Endothelial cell (in vitro differentiated cells): ENCODE data around the gene CCDC97. TPM values are rescaled to one million over a fixed set of nuclear protein-coding genes. Genes with fewer than 3 reads are reported as not detected.
A peak's percentile ranks its signal among the peaks of the same experiment; 100 is the strongest.

Source experiments
- DNase-seq: peaks from one replicate; pipeline ENCODE4 v3.0.0; 2021; ENCODE audit warnings: low spot score
- H3K27ac Mint-ChIP-seq: one replicate; pipeline ENCODE4 v1.8.0; 2021; ENCODE audit warnings: mixed read lengths, inconsistent platforms; ENCODE audit not compliant: unreplicated experiment
- H3K27me3 Mint-ChIP-seq: one replicate; pipeline ENCODE4 v1.8.0; 2021; ENCODE audit warnings: mild to moderate bottlenecking, moderate library complexity, mixed read lengths, inconsistent platforms; ENCODE audit not compliant: unreplicated experiment
- H3K36me3 Mint-ChIP-seq: one replicate; pipeline ENCODE4 v1.8.0; 2021; ENCODE audit warnings: mild to moderate bottlenecking, low read depth, mixed read lengths, inconsistent platforms; ENCODE audit not compliant: unreplicated experiment
- H3K4me1 Mint-ChIP-seq: one replicate; pipeline ENCODE4 v1.8.0; 2021; ENCODE audit warnings: mild to moderate bottlenecking, mixed read lengths, inconsistent platforms; ENCODE audit not compliant: unreplicated experiment
- H3K4me3 Mint-ChIP-seq: one replicate; pipeline ENCODE4 v1.8.0; 2021; ENCODE audit warnings: mild to moderate bottlenecking, mixed read lengths, inconsistent platforms; ENCODE audit not compliant: unreplicated experiment
- H3K9me3 Mint-ChIP-seq: one replicate; pipeline ENCODE4 v1.8.0; 2021; ENCODE audit warnings: mixed read lengths, inconsistent platforms; ENCODE audit not compliant: unreplicated experiment
- total RNA-seq: library from RNA; stranded (reverse); fragmentation: NEBNext Ultra II Directional; extraction: Animal tissue kit (Norgen Biotek cat#: 25700); gene quantifications from one replicate; pipeline ENCODE4 v1.2.1, GENCODE V29; 2021; ENCODE audit not compliant: unreplicated experiment
- TF ChIP-seq, protein P1 (sequence below): fragments of 200-600 bp; sonication (generic); IDR thresholded peaks from one replicate; pipeline ENCODE4 v1.5.0; 2021; ENCODE audit warnings: antibody characterized with exemption; ENCODE audit not compliant: unreplicated experiment

CCDC97 gene
- total RNA-seq, 1 donor from 2014 or later: 28.6 TPM

DNA sequence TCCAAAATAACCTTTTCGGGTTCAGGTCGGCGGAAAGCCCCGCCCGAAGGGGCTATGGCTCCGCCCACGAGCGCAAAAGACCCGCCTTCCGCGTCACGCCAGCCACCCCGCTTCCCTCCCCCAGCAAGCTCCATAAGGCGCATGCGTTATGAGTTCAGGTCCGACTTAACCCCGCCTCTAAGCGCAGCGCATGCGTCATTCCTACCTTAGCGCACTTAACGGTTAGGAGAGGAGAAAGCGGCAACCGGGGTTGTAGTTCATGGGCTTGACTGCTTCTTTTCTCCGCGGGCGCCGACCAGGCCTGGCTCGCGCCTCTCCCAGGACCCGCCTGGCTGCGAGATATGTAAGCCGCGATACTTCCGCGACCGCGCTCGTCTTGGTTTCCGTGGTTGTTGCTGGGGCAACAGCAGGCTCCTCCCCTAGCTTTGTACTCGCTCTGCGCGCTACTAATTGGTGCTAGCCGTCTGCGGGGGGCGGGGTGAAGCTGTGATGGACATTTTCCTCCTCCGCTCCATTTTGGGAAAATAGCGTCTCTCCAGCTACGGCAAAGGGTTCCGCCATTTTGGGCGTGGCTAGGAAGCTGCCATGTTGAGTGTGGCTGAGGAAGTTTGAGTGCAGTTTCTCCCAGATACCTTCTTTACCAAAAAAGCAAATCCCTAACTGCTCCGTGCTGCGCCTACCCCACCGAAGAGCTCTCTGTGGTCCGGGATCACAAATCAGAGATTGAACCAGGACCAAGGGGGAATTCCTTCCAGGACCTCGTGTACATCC is 54.0 kb downstream of the CCDC97 start, which contains the start of gene B9D2:
B9D2 (minus strand) TSS at position 397 of the 771 bp plus-strand sequence. CDS start 630 bp downstream, outside the sequence.
- Mint-ChIP-seq H3K27ac (peak within 1 kb of the TSS; percentile 100), H3K4me3 (peak within 1 kb of the TSS; percentile 96), H3K36me3 (no peaks in the 10 kb centered on the region), H3K9me3 (no peaks in the 10 kb centered on the region), H3K4me1 (peaks cover 8% of the 10 kb centered on the region), H3K27me3 (peaks cover 16% of the 10 kb centered on the region)
- TF ChIP-seq, protein P1, sequence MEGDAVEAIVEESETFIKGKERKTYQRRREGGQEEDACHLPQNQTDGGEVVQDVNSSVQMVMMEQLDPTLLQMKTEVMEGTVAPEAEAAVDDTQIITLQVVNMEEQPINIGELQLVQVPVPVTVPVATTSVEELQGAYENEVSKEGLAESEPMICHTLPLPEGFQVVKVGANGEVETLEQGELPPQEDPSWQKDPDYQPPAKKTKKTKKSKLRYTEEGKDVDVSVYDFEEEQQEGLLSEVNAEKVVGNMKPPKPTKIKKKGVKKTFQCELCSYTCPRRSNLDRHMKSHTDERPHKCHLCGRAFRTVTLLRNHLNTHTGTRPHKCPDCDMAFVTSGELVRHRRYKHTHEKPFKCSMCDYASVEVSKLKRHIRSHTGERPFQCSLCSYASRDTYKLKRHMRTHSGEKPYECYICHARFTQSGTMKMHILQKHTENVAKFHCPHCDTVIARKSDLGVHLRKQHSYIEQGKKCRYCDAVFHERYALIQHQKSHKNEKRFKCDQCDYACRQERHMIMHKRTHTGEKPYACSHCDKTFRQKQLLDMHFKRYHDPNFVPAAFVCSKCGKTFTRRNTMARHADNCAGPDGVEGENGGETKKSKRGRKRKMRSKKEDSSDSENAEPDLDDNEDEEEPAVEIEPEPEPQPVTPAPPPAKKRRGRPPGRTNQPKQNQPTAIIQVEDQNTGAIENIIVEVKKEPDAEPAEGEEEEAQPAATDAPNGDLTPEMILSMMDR: no peak
- peak; percentile 95 for DNase-seq

DNA sequence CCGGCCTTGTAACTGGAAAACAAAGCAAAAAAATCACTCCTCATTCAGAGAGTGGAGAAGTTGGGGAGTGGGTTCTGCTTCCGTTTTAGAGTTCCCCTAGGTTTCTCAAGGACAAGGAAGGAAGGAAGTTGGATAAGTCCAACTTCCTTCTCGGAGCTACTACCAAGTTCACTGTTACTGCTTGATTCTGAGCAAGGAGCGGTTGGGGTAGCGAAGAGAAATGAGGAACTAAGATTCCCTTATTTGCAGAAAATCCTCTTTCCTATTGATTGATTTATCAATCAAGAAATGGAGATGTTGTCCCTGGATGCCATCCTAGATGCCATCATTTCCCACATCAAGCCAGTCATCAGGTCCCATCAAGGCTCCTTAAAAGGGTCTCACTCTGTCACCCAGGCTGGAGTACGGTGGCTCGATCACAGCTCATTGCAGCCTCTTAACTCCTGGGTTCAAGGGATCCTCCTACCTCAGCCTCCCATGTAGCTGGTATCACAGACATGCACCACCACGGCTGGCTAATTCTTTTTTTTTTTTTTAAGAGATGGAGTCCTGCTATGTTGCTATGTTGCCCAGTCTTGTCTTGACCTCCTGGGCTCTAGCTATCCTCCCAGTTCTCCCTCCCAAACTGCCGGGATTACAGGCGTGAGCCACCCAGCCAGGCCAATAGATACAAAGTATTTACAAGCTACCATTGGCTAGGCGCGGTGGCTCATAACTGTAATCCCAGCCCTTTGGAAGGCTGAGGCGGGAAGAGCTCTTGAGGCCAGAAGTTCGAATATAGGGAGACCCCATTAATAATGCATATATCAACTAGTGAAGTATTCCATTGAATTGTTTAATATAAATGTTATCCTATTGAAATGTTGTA is 54.8 kb downstream of the CCDC97 start:
- Mint-ChIP-seq H3K4me1 (peaks cover 8% of the 10 kb centered on the region), H3K27ac (peak overlapping the region; percentile 100), H3K27me3 (peaks cover 13% of the 10 kb centered on the region), H3K4me3 (peak overlapping the region; percentile 96), H3K9me3 (no peaks in the 10 kb centered on the region), H3K36me3 (no peaks in the 10 kb centered on the region)
- no peak for DNase-seq
- TF ChIP-seq, protein P1: no peak

DNA sequence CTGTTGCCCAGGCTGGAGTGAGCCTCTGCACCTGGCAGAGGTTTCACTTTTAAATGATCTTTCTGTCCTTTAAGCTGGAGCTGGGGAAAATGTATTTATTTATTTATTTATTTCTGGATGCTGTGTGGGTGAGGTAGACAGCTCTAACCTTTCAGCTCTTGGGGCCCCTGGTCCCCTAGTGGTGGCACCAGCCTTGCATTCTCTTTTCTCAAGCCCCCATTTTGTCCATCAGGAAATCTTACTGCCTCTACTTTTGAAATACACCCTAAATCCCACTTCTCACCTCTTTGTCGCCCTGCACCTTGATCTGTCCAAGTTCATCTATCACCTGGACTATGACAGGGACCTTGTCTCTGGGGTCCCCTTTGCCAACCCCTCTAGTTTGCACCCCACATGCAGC is 56.1 kb downstream of the CCDC97 start:
- H3K27me3 Mint-ChIP-seq: peaks cover 9% of the 10 kb centered on the region
- H3K4me3 Mint-ChIP-seq: peak overlapping the region; percentile 77
- DNase-seq: no peak
- H3K36me3 Mint-ChIP-seq: no peaks in the 10 kb centered on the region
- TF ChIP-seq, protein P1: peak; percentile 24
- no peak overlapping the region for H3K27ac Mint-ChIP-seq
- H3K9me3 Mint-ChIP-seq: no peaks in the 10 kb centered on the region
- peaks cover 8% of the 10 kb centered on the region for H3K4me1 Mint-ChIP-seq

DNA sequence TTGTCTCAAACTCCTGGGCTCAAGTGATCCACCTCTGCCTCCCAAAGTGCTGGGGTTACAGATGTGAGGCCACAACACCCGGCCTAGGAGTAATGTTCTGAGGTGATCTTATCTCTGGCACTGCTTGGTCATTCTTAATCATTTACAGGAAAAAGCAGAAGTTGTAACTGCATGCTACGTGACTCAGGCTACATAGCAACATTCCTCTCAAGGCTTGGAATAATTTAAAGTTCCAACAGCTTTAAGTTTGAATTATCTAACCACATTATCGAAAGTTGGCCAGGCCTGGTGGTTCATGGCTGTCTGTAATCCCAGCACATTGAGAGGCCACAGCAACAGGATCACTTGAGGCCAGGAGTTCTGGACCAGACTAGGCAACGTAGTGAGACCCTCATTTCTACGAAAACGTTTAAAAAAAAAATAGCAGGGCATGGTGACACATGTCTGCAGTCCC is 57.9 kb downstream of the CCDC97 start:
- H3K9me3 Mint-ChIP-seq: no peaks in the 10 kb centered on the region
- H3K27ac Mint-ChIP-seq: no peak overlapping the region
- TF ChIP-seq, protein P1: no peak
- DNase-seq: no peak
- H3K27me3 Mint-ChIP-seq: peaks cover 9% of the 10 kb centered on the region
- H3K4me3 Mint-ChIP-seq: no peak overlapping the region
- H3K4me1 Mint-ChIP-seq: peaks cover 8% of the 10 kb centered on the region
- H3K36me3 Mint-ChIP-seq: peaks cover 4% of the 10 kb centered on the region
